ENCODE measurements around the gene SH2D4B.

SH2D4B gene

DNA sequence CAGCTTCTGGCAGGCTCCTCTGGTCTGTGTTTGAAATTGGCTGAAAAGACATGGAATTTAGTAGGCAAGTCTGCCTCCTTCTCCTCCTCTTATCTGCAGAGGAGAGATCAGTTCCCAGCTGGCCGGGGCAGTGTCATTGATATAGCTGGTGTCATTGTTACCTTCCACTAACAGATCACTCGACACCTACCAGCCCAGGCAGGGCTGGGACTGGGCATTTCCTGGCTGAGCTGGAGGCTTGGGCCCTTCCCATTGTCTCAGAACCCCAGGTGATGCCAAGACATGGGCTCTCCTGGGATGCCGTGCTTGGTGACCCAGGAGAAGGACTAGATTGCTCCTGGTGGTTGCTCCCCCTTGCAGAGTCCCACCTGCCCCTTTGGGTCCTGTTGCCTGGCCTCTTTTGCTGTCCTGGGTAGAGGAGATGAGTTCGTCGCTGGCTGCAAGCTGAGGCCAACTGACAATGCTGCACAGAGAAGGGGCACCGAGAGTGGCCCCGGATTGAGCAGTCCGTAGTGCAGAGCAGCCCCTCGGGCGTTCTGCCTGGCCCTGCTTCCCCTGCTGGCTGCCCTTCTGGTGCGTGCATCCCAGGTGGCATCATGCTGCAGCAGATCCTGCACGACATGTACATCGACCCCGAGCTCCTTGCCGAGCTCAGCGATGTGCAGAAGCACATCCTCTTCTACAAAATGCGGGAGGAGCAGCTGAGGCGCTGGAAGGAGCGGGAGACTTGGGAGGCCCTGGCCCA is at the start of gene SH2D4B:
Gene SH2D4B (plus strand): TSS at position 167 of the 745 bp plus-strand sequence. CDS start 430 bp downstream, at position 597.
- no peak for DNase-seq

DNA sequence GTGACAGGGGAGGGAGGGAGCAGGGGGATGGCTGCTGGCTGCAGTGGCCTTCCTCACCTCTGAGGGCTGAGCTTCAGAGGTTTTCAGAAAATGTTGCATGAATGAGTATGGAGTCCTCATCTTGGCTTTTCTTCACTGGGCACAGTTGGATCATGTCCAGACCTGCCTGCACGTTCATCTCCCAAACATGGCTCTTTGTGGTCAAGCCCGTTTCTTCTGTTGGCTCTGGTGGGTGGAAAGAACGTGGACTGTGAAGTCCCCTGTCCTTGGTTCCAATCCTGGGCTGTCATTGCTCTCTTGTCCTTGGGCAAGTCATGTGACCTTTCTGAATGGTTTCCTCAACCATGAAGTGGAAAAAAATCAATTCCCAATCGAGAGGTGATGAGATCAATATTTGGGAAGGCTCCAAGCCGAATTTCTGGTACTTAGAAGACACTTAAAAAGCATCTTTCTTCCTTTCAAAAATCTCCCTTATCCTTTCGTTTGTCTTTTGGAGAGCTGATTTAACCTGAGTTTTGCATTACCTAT is 49.1 kb upstream of the SH2D4B start:
- DNase-seq = no peak

- no peak for DNase-seq
These were observed 48.2 kb upstream of the SH2D4B start for GRCh38 chr10:80489371-80490112.

- no peak for DNase-seq
These were observed 46.2 kb upstream of the SH2D4B start for GRCh38 chr10:80491251-80492102.

DNA sequence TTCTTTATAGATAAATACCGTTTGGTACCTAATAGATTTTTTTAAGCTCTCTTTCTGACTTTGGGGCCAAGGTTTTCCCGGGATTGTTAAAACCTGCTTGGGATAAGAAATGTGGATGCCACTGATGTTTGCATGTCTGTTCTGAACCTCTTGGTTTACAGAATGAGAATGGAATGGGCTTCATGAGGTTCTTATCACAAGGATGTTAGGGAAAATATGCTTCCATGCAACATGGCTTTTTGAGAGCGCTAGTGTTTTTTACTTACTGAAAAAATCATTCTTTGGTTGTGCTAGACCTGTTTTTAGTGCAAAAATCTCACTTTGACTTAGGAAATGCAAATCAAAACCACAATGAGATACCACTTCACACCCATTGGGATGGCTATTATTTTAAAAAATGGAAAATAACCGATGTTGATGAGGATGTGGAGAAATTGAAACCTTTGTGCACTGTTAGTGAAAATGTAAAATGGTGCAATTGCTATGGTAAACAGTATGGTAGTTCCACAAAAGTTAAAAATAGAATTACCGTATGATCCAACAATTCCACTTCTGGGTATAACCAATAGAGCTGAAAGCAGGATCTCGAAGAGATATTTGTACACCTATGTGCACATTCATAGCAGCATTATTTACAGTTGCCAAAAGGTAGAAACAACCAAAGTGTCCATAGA is 44.7 kb upstream of the SH2D4B start:
- no peak for DNase-seq

DNA sequence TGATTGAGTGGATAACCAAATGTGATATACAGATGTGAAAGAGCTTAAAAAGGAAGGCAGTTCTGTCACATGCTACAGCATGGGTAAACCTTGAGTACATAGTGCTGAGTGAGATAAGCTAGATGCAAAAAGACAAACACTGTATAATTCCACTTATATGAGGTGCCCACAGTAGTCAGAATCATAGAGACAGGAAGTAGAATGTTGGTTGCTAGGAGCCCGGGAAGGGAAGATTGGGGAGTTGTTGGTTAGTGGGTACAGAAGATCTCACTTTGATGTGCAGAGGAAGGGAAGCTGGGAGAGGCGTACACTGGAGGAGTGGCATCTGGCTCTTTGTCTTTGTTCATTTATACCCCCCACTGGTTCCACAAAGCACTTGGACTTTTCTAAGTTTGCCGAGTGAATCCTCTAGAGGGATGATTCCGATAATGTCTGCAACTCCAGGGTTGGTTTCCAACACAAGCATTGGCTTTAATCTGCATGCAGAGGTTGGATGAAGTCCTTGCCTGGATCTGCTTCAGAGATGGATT is 44.1 kb upstream of the SH2D4B start:
- DNase-seq = peak; percentile 72

- DNase-seq = no peak
These were observed 41.0 kb upstream of the SH2D4B start for GRCh38 chr10:80496555-80497172.

DNA sequence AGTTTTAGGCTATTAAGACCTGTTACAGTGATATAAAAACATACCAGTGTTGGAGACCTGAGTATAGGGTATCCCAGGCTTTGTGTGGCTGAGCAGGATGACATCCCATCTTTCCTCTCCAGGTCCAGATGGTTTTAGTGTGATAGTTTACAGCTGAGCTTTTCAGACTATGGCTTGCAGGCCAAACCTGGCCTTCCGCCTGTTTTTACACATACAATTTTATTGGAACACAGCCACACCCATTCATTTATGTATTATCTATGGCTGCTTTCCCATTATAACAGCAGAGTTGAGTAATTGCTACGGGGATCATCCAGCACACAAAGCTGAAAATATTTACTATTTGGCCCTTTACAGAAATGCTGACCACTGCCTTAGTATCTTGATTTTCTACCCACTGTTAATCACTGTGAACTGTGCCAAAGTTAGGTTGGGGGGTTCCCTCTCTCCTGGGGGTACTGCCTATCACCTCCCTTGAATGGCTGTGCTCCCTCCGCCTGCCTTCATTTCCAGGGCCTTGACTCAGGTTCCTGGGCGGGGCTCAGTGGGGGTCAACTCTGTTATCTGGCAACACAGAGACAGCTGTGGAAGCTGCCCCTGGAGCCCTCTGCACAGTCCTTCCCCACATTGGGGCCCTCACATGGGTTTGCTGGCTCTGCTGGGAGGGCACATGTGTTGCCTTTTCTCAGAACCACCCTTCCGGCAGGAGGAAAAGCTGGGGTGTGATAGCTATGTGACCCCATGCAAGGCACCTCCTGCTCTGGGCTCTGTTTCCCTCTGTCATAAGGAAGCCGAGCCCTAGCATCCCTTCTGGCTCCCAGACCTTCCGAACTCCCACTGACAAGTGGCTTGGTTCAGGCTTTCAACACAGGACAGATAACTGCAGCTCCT is 40.3 kb upstream of the SH2D4B start:
- peak; percentile 49 for DNase-seq

DNA sequence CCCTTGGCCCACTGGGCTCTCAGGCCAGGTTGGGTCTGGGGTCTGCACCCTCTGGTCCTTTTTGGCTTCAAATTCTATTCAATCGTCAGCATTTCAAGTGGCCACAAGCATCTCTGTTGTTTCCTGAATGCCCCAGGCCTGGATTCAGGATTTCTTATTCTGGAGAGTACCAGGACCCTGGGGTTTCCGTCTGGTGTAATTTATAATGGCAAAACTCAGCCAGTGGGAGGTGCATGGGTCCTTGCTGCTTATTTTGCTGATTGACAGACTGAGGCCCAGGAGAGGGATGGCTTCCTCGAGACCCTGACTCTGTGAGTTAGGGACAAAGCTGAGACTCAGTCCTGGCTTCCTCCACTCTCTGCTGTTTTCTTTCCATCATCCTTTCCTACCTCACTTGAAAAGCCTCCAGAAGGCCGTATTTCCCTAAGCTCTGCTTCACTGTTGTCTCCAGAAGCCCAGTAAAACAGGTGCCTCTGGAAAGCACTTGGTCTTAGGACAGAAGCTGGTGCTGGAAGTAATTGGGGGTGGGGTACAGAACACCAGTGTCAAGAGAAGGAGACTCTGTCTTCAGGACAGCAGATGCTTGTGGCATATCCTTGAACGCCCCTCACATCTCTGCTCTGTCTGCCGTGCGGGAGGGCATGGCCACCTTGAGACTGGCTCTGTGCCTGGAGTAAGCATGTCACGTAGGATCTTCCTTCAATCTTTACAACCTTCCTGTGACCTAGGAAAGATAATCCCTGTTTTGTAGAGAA is 39.4 kb upstream of the SH2D4B start:
- DNase-seq = peak; percentile 38

DNA sequence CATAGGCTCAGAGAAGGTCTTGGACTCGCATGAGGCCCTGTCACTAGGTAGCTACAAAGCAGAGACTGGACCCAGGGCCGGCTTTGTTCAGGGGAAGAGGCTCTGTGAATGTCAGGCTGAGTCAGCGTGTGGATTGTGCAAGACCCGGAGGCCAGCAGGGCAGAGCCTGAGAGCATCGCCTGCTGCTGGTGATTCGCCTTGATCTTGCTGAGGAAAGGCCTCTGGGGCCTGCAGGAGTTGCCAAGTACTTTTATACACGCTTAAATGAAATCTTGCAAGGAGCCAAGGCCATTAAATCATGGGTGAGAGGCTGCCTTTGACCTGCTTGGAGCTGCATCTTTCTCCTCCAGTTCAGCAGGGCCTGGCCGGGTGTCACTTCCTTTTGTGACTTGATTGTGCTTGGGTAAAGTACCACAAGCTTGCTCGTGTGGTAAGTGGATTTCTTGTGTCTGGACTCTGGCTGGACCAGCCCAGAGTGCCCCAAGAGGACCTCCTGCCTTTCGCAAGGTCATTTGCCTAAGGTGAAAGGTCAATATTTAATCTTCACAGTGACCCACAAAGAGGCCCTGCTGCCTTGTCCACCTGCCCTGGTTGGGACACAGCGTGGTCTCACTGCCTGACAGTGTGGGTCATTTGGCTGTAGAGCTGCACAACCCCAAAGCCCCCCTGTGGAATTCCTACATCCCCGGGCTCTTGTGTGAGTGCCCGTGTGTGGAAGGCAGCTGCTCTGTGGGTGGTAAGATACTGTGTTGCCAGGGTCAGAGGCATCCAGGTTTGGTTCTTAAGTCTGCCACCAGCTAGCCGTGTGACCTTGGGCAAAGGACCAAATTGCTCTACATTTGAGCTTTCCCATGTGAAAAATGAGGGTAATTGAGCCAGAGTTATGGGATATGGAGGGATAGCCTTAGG is 38.6 kb upstream of the SH2D4B start:
- peak; percentile 84 for DNase-seq

DNA sequence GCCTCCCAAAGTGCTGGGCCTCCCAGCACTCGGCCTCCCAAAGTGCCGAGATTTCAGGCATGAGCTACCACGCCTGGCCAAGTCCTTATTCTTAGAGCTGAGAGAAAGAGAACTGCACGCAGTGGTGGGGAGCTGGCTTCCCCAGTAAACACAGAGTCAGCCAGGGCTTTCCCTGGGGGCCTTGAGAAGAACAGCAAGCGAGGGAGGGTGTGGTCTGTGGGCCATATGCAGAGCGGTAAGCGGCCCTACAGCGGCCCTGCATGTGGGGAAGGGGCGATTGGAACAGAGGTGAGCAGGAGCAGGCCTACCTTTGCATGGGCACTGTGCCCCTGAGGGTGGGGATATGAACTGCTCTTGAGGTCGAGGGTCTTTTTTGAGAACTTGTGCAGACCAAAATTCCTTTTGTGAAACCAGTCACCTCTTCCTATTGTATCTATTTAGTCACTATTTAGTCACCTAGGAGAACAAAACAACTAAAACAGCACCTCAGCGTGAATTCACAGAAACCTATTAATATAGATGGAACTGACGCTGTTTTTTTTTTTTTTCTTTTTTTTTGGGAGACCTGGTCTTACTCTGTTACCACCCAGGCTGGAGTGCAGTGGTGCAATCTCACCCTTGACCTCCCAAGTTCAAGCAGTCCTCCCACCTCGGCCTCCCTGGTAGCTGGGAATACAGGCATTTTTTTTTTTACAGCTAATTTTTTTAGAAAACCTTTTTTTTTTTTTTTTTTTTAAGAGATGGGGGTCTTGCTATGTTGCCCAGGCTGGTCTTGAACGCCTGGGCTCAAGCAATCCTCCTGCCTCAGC is 36.9 kb upstream of the SH2D4B start:
- DNase-seq = no peak

DNA sequence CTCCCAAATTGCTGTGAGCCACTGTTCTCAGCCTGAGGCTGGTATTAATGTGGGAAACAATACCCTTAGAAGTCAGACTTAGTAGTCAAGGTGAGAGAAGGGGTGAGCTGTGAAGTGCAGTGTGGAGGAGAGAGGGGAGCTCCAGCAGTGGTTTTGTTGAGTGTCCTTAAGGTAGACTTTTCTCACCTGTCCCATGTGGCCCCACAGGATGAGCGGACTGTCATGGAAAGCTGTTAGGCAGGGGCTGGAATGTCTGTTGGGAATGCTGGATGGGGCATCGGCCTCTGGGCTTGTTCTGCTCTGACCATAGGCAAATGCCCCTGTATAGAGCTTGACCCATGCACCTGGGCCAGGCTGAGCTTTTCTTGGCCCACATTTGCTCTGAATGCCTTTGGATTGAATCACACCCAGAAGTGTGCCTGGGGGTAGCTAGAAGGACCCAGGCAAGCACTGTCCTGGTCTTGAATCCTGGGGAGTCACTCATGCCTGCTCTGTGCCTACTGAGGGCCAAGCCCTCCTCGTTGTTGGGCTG is 36.3 kb upstream of the SH2D4B start:
- DNase-seq = no peak

- no peak for DNase-seq
These were observed 35.7 kb upstream of the SH2D4B start for GRCh38 chr10:80501913-80502521.

- DNase-seq = no peak
These were observed 34.8 kb upstream of the SH2D4B start for GRCh38 chr10:80502621-80503583.

- DNase-seq = no peak
These were observed 34.0 kb upstream of the SH2D4B start for GRCh38 chr10:80503584-80504157.

All from eye (tissue), 1 donor.